ENCODE measurements around the gene WRNIP1. TPM values are rescaled to one million over a fixed set of nuclear protein-coding genes. Genes with fewer than 3 reads are reported as not detected.

The WRNIP1 gene
- total RNA-seq, 1 experiment from 2014 or later: 38.1 TPM

- H3K9me3 Mint-ChIP-seq: no peaks in the 10 kb centered on the region
- no peak overlapping the region for H3K4me3 Mint-ChIP-seq
- DNase-seq: no peak
- H3K56ac ChIP-seq (ENCODE audit: insufficient read length, low read depth, low read length): no peak overlapping the region
- H4K91ac ChIP-seq (ENCODE audit: insufficient read length, low read depth, low read length): no peak overlapping the region
- no peak overlapping the region for H4K8ac ChIP-seq (replicated peaks; ENCODE audit: insufficient read length, low read depth, low read length)
- H3K27me3 Mint-ChIP-seq (ENCODE audit: low read depth): no peaks in the 10 kb centered on the region
- no peak overlapping the region for H3K27ac Mint-ChIP-seq
- no peak overlapping the region for H3K18ac ChIP-seq (ENCODE audit: insufficient read length, low read depth, low read length)
- no peaks in the 10 kb centered on the region for H3K4me1 ChIP-seq (ENCODE audit: insufficient read depth, low read length)
- H2AK5ac ChIP-seq (ENCODE audit: insufficient read length, low read length): no peak overlapping the region
- no peaks in the 10 kb centered on the region for H3K23me2 ChIP-seq (ENCODE audit: insufficient read length, low read depth, low read length, poor library complexity, severe bottlenecking)
- H3K79me2 ChIP-seq (ENCODE audit: insufficient read depth, low read length): no peaks in the 10 kb centered on the region
- no peak overlapping the region for H3T11ph ChIP-seq (ENCODE audit: low read length)
- H2BK120ac ChIP-seq (ENCODE audit: low read depth, low read length, poor library complexity, severe bottlenecking): no peak overlapping the region
- H2AFZ ChIP-seq (ENCODE audit: low read length): no peak overlapping the region
- H2BK15ac ChIP-seq (ENCODE audit: low read depth, low read length): no peak overlapping the region
- no peaks in the 10 kb centered on the region for H3K9me3 ChIP-seq (ENCODE audit: control insufficient read depth, low read depth, low read length)
- H4K5ac ChIP-seq (ENCODE audit: insufficient read length, low read depth, low read length): no peak overlapping the region
- no peak overlapping the region for H3K9ac ChIP-seq (ENCODE audit: extremely low read depth, insufficient read length, low read length)
- no peak overlapping the region for H2BK20ac ChIP-seq (ENCODE audit: low read depth, low read length, poor library complexity, severe bottlenecking)
- H3K36me3 Mint-ChIP-seq (ENCODE audit: insufficient read depth in 1 of 3, low read depth in 3 of 3): peaks cover 0 to 7% (median 0%) of the 10 kb centered on the region in 3 experiments; a peak in 2 of 7 replicates
- H3K4ac ChIP-seq (ENCODE audit: low read depth, low read length): no peak overlapping the region
- H3K4me2 ChIP-seq (ENCODE audit: insufficient read depth, insufficient read length, low read length): no peak overlapping the region
- no peak overlapping the region for H3K23ac ChIP-seq (ENCODE audit: insufficient read length, low read depth, low read length)
- no peaks in the 10 kb centered on the region for H4K20me1 ChIP-seq (ENCODE audit: control insufficient read depth, insufficient read depth, insufficient read length)
- H3K27ac ChIP-seq (ENCODE audit: insufficient read length, low read depth, low read length): no peak overlapping the region
- no peaks in the 10 kb centered on the region for H3K27me3 ChIP-seq (ENCODE audit: insufficient read depth, low read length)
- H2BK12ac ChIP-seq (ENCODE audit: insufficient read length, low read depth, low read length): no peak overlapping the region
- no peak overlapping the region for H2BK5ac ChIP-seq (ENCODE audit: insufficient read length, low read length)
- H3K4me1 Mint-ChIP-seq: peaks cover 21 to 22% of the 10 kb centered on the region in 2 experiments
- TF ChIP-seq, protein P1, sequence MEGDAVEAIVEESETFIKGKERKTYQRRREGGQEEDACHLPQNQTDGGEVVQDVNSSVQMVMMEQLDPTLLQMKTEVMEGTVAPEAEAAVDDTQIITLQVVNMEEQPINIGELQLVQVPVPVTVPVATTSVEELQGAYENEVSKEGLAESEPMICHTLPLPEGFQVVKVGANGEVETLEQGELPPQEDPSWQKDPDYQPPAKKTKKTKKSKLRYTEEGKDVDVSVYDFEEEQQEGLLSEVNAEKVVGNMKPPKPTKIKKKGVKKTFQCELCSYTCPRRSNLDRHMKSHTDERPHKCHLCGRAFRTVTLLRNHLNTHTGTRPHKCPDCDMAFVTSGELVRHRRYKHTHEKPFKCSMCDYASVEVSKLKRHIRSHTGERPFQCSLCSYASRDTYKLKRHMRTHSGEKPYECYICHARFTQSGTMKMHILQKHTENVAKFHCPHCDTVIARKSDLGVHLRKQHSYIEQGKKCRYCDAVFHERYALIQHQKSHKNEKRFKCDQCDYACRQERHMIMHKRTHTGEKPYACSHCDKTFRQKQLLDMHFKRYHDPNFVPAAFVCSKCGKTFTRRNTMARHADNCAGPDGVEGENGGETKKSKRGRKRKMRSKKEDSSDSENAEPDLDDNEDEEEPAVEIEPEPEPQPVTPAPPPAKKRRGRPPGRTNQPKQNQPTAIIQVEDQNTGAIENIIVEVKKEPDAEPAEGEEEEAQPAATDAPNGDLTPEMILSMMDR (conservative IDR thresholded peaks at IDR 0.05): no peak
- WGBS (ENCODE audit: extremely low coverage, insufficient read length, low lambda C conversion rate): no CpG with 5 or more reads among the region's 16 CpGs
- no peaks in the 10 kb centered on the region for H3K79me1 ChIP-seq (ENCODE audit: insufficient read depth, low read depth, low read length, poor library complexity, severe bottlenecking)
- no peak overlapping the region for H3K14ac ChIP-seq (ENCODE audit: insufficient read depth, low read length)
Measured at GRCh38 chr6:2795956-2796355, 30.8 kb downstream of the WRNIP1 start.
